B cell (primary cell): ENCODE data around the gene SIDT2. TPM values are rescaled to one million over a fixed set of nuclear protein-coding genes. Genes with fewer than 3 reads are reported as not detected.
"Not testable (repeated sequence)": the region's sequence is repeated elsewhere in the genome, so short reads cannot be mapped to it uniquely, and the experiment has no call there.

Source experiments
- ATAC-seq: fragments of 200-7000 bp; cut with Tn5 transposase; one replicate; pipeline ENCODE4 v1.10.0; 2021; ENCODE audit warnings: low read depth, mild to moderate bottlenecking, moderate number of reproducible peaks, moderate library complexity
- CTCF ChIA-PET: fragments of 350-600 bp; sonication (Branson Sonifier 250); formaldehyde crosslinking; loops from one replicate; lab custom pipeline; 2021; ENCODE audit warnings: antibody characterized with exemption, inconsistent platforms; lab: Charles Lee
- POLR2A ChIA-PET: fragments of 350-600 bp; sonication (Branson Sonifier 250); formaldehyde crosslinking; loops from one replicate; lab custom pipeline; 2021; ENCODE audit warnings: antibody characterized with exemption; lab: Charles Lee
- DNase-seq: peaks from one replicate; pipeline ENCODE4 v3.0.0; 2013
- H2AFZ ChIP-seq: 2 replicates; pipeline ENCODE4 v1.6.1; 2012; ENCODE audit warnings: mild to moderate bottlenecking, low read depth, low read length; ENCODE audit not compliant: insufficient read depth, poor library complexity, severe bottlenecking
- H3K27ac ChIP-seq, 2 donors: 1 replicate in 1 of 2; 2 replicates in 1 of 2; pipeline ENCODE4 v1.5.1; 2012 to 2013; ENCODE audit warnings: low read length in 2 of 2, mild to moderate bottlenecking in 2 of 2, moderate library complexity in 1 of 2
- H3K27me3 ChIP-seq, 4 experiments: fragments of 200-600 bp in 1 of 4; sonication (generic) in 1 of 4; replicated peaks in 1 of 4; 1 replicate in 2 of 4; 2 replicates in 2 of 4; pipeline versions ENCODE4 v1.6.1 to v1.7.0; 2013 to 2016; ENCODE audit warnings: low read length in 3 of 4, mild to moderate bottlenecking in 2 of 4, mixed read lengths in 1 of 4, moderate library complexity in 1 of 4; ENCODE audit not compliant: insufficient read depth in 4 of 4, control insufficient read depth in 3 of 4; ENCODE audit errors: control extremely low read depth in 1 of 4
- H3K36me3 ChIP-seq, 2 experiments: replicated peaks in 1 of 2; 1 replicate in 1 of 2; 2 replicates in 1 of 2; pipeline versions ENCODE4 v1.6.1 to v1.7.1; 2013; ENCODE audit warnings: low read length in 1 of 2; ENCODE audit not compliant: insufficient read depth in 2 of 2, control insufficient read depth in 1 of 2; ENCODE audit errors: control extremely low read depth in 1 of 2, extremely low read depth in 1 of 2
- H3K4me1 ChIP-seq, 2 donors: fragments of 200-600 bp in 1 of 2; sonication (generic) in 1 of 2; 1 replicate in 1 of 2; 2 replicates in 1 of 2; pipeline versions ENCODE4 v1.5.1 to v1.6.1; 2013 to 2017; ENCODE audit warnings: low read length in 2 of 2; ENCODE audit not compliant: control insufficient read depth in 2 of 2, insufficient read depth in 2 of 2
- H3K4me2 ChIP-seq: replicated peaks from 2 replicates; pipeline ENCODE3; 2012; ENCODE audit warnings: mild to moderate bottlenecking, low read depth, low read length; ENCODE audit not compliant: poor library complexity, severe bottlenecking
- H3K4me3 ChIP-seq, 5 experiments: fragments of 200-600 bp in 1 of 5; sonication (generic) in 1 of 5; 1 replicate in 3 of 5; 2 replicates in 2 of 5; pipeline versions ENCODE4 v1.5.1 to v1.7.0; 2011 to 2016; ENCODE audit warnings: low read length in 4 of 5, mild to moderate bottlenecking in 4 of 5, low read depth in 2 of 5, control low read depth in 1 of 5, moderate library complexity in 1 of 5; ENCODE audit not compliant: insufficient read depth in 1 of 5; ENCODE audit errors: control extremely low read depth in 1 of 5, extremely low read depth in 1 of 5
- H3K79me2 ChIP-seq: fragments of 200-600 bp; sonication (generic); one replicate; pipeline ENCODE4 v1.6.0; 2016; ENCODE audit warnings: low read length; ENCODE audit not compliant: control insufficient read depth, insufficient read depth
- H3K9ac ChIP-seq: fragments of 200-600 bp; sonication (generic); 2 replicates; pipeline ENCODE4 v1.6.1; 2017; ENCODE audit warnings: mild to moderate bottlenecking, low read length, moderate library complexity
- H3K9me3 ChIP-seq, 3 donors: one replicate each; pipeline versions ENCODE4 v1.6.1 to v1.7.1; 2013; ENCODE audit warnings: low read length in 2 of 3; ENCODE audit not compliant: control insufficient read depth in 2 of 3, insufficient read depth in 1 of 3; ENCODE audit errors: control extremely low read depth in 1 of 3
- H4K20me1 ChIP-seq: 2 replicates; pipeline ENCODE4 v1.6.0; 2012; ENCODE audit warnings: mild to moderate bottlenecking, low read length; ENCODE audit not compliant: insufficient read depth, control insufficient read depth, poor library complexity, severe bottlenecking
- H3K27ac Mint-ChIP-seq: one replicate; pipeline ENCODE4 v1.8.0; 2021; ENCODE audit warnings: mixed read lengths
- H3K27me3 Mint-ChIP-seq: one replicate; pipeline ENCODE4 v1.8.0; 2021; ENCODE audit warnings: mixed read lengths
- H3K4me1 Mint-ChIP-seq: one replicate; pipeline ENCODE4 v1.8.0; 2021; ENCODE audit warnings: mixed read lengths
- H3K4me3 Mint-ChIP-seq: one replicate; pipeline ENCODE4 v1.8.0; 2021; ENCODE audit warnings: mixed read lengths
- H3K9me3 Mint-ChIP-seq: one replicate; pipeline ENCODE4 v1.8.0; 2022; ENCODE audit warnings: mixed read lengths; ENCODE audit not compliant: insufficient read depth
- WGBS: methylation state at CpG from one replicate; pipeline ENCODE4 v1.1.5; 2013; ENCODE audit warnings: missing lambda C conversion rate; ENCODE audit not compliant: insufficient coverage; 5-methylcytosine and 5-hydroxymethylcytosine counted together
- intact Hi-C: fragments of 100-400 bp; cut with micrococcal nuclease; formaldehyde crosslinking; loops from one replicate; pipeline ENCODE4 v1.10.0; 2022
- polyA plus RNA-seq: library from polyadenylated mRNA; depleted of rRNA; stranded (reverse); fragments of >200 nt; gene quantifications from 2 replicates; pipeline ENCODE4 v1.2.3, GENCODE V29; 2012
- total RNA-seq, 2 donors: library from RNA; stranded (reverse); fragments of 120-200 nt in 1 of 2; gene quantifications; 1 replicate in 1 of 2; 2 replicates in 1 of 2; pipeline versions ENCODE4 v1.2.3 to v1.2.4, GENCODE V29; 2013 to 2022

Gene SIDT2
- total and polyA plus RNA-seq, 2 donors (not counting 1 experiment from before 2014, with no cell fraction given) = 78.9 to 241 TPM

GRCh38 chr11:117207481-117207880 lies 28.9 kb downstream of the SIDT2 start:
- H3K9ac ChIP-seq, H3K27me3 ChIP-seq, H3K27ac ChIP-seq, H3K79me2 ChIP-seq, POLR2A ChIA-PET, CTCF ChIA-PET, H3K27ac Mint-ChIP-seq, H3K4me2 ChIP-seq, H3K4me1 Mint-ChIP-seq, DNase-seq, H3K4me1 ChIP-seq, ATAC-seq, H3K9me3 Mint-ChIP-seq, H3K9me3 ChIP-seq, H3K27me3 Mint-ChIP-seq, H3K4me3 ChIP-seq, H4K20me1 ChIP-seq, H3K4me3 Mint-ChIP-seq, H2AFZ ChIP-seq: not testable (repeated sequence)
- H3K36me3 ChIP-seq = peaks cover 1 to 34% of the 10 kb centered on the region in 2 experiments
- intact Hi-C loops = loop anchor here (5.0 kb wide), 1 partner anchor 75 kb away; no protein-coding TSS in a partner anchor
- 83% methylated on average over 3 of the region's 5 CpGs for WGBS

GRCh38 chr11:117208710-117209109 lies 30.2 kb downstream of the SIDT2 start:
- POLR2A ChIA-PET, H3K27me3 Mint-ChIP-seq, H3K27ac Mint-ChIP-seq, H3K4me2 ChIP-seq, H3K4me3 ChIP-seq, H3K4me1 ChIP-seq, DNase-seq, H3K4me1 Mint-ChIP-seq, H3K9ac ChIP-seq, H3K9me3 Mint-ChIP-seq, H2AFZ ChIP-seq, H3K4me3 Mint-ChIP-seq, H3K9me3 ChIP-seq, H3K27ac ChIP-seq, ATAC-seq, H3K27me3 ChIP-seq, H4K20me1 ChIP-seq, CTCF ChIA-PET, H3K79me2 ChIP-seq: not testable (repeated sequence)
- peaks cover 1 to 40% of the 10 kb centered on the region in 2 experiments for H3K36me3 ChIP-seq
- intact Hi-C loops = loop anchor here (5.0 kb wide), 1 partner anchor 76 kb away; no protein-coding TSS in a partner anchor
- 100% methylated on average over 6 of the region's 13 CpGs for WGBS

DNA sequence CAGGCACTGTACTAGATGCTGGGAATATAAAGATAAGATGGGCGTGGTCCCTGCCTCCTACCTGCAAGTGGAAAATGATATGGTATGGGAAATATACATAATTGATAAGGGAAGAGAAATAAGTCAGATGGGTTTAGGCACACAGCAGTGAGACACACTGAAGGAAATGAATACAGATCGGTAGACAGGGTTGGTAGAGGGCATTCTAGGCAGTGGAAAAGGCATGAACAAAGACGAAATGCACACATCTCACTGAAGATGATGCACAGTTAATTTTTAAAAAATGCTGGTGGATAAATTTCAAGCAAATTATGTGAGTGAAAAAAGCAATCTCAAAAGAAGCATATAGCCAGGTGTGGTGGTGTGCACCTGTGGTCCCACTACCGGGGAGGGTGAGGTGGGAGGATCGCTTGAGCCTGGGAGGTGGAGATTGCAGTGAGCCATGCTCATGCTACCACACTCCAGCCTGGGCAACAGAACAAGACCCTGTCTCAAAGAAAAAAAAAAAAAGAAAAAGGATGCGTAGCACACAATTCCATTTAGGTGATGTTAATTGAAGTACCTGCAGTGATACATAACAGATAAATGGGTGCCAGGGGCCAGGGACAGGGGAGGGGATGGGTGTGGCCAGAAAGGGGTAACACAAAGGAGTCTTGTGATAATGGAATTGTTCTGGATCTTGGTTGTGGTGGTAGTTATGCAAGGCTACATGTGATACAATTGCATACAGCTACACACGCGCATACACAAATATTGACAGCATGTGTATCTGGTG lies 31.0 kb downstream of the SIDT2 start:
- POLR2A ChIA-PET = interaction anchor here (0.8 kb wide), 1 partner anchor 66 kb away, joined by 5 read pairs; the partner anchor contains the start of gene PAFAH1B2
- peak overlapping the region; percentile 72 for H3K27ac Mint-ChIP-seq

More for the DNA sequence above, 31.0 kb downstream of the SIDT2 start:
- not testable (repeated sequence) for H3K9me3 ChIP-seq, ATAC-seq, DNase-seq, H3K4me3 ChIP-seq, H3K79me2 ChIP-seq, H3K4me3 Mint-ChIP-seq, H3K9me3 Mint-ChIP-seq, H3K4me1 ChIP-seq, H3K27ac ChIP-seq, H3K9ac ChIP-seq, H3K27me3 ChIP-seq, H3K27me3 Mint-ChIP-seq, H3K4me1 Mint-ChIP-seq, H4K20me1 ChIP-seq, H2AFZ ChIP-seq, H3K4me2 ChIP-seq
- 94% methylated on average over 3 of the region's 8 CpGs for WGBS
- CTCF ChIA-PET = interaction anchor here (0.9 to 1.6 kb wide), 3 partner anchors 18 to 31 kb away, joined by 3 to 4 read pairs (median 3); partner anchors contain the start of gene SIDT2
- peaks cover 1 to 37% of the 10 kb centered on the region in 2 experiments for H3K36me3 ChIP-seq
- intact Hi-C loops = loop anchor here (5.0 kb wide), 1 partner anchor 77 kb away; no protein-coding TSS in a partner anchor
